MM.1S (cell line): ENCODE data around the gene CHST10.

Experiments used
- CTCF ChIP-seq: fragments of 300-600 bp; sonication (generic); IDR thresholded peaks from 2 replicates; pipeline ENCODE4 v1.5.1; 2016; ENCODE audit warnings: antibody characterized with exemption, low read length, mixed read lengths
- EZH2 ChIP-seq: fragments of 300-600 bp; sonication (generic); optimal IDR thresholded peaks from 2 replicates; pipeline ENCODE3; 2017; ENCODE audit warnings: low read depth, mild to moderate bottlenecking, antibody characterized with exemption, low read length, mixed read lengths
- EZH2phosphoT487 ChIP-seq: fragments of 300-600 bp; sonication (generic); IDR thresholded peaks from 2 replicates; pipeline ENCODE4 v1.6.1; 2018; ENCODE audit warnings: antibody characterized with exemption, low read length

GRCh38 chr2:100446696-100447095, 29.2 kb upstream of the CHST10 start:
- TF ChIP-seq CTCF (no peak), EZH2 (no peak), EZH2phosphoT487 (no peak)
